Pancreas (tissue), 10 donors: Measurements from ENCODE around the gene ACBD5. TPM values are rescaled to one million over a fixed set of nuclear protein-coding genes. Genes with fewer than 3 reads are reported as not detected.

Source experiments
- ATAC-seq, 4 donors: fragments of 200-7000 bp; cut with Tn5 transposase; one replicate each; pipeline versions ENCODE4 v1.8.0 to v1.9.1; 2020; ENCODE audit warnings: mild to moderate bottlenecking in 4 of 4, moderate library complexity in 4 of 4
- DNase-seq, 6 donors: peaks; one replicate each; pipeline ENCODE4 v3.0.0-alpha.2; 2020
- FAIRE-seq: peaks from 2 replicates; lab custom pipeline; 2012; peaks lifted over from hg19 to GRCh38; lab: Jason Lieb, UNC
- H3K27ac ChIP-seq, 4 donors: fragments of 200-600 bp; sonication (generic); 1 replicate in 3 of 4; 2 replicates in 1 of 4; pipeline versions ENCODE4 v1.5.0 to v1.8.0; 2020
- H3K27me3 ChIP-seq, 4 donors: fragments of 200-600 bp; one replicate each; pipeline ENCODE4 v1.8.0; 2021
- H3K36me3 ChIP-seq, 3 donors: fragments of 200-600 bp; sonication (generic) in 1 of 3; one replicate each; pipeline versions ENCODE4 v1.5.0 to v1.8.0; 2020 to 2021
- H3K4me1 ChIP-seq, 3 donors: fragments of 200-600 bp; one replicate each; pipeline ENCODE4 v1.8.0; 2021
- H3K4me3 ChIP-seq, 4 donors: fragments of 200-600 bp; sonication (generic) in 2 of 4; one replicate each; pipeline versions ENCODE4 v1.5.0 to v1.8.0; 2020 to 2021
- H3K9me3 ChIP-seq, 4 donors: fragments of 200-600 bp; one replicate each; pipeline ENCODE4 v1.8.0; 2021
- CTCF ChIP-seq, 4 donors: fragments of 200-600 bp; sonication (generic) in 3 of 4; IDR thresholded peaks; one replicate each; pipeline versions ENCODE4 v1.5.0 to v1.8.0; 2021; ENCODE audit warnings: antibody characterized with exemption in 4 of 4
- WGBS, 2 donors: extraction: QIAGEN DNeasy Blood & Tissue Kit; methylation state at CpG; one replicate each; pipeline ENCODE4 v1.1.7; 2013; 5-methylcytosine and 5-hydroxymethylcytosine counted together
- intact Hi-C, 3 donors: fragments of 100-400 bp; cut with DNase I; formaldehyde crosslinking; loops; one replicate each; pipeline versions ENCODE4 v1.11.1 to v1.14.2; 2022
- polyA plus RNA-seq, 2 donors: library from polyadenylated mRNA; stranded (reverse); fragments of 200-250 nt; gene quantifications; one replicate each; pipeline ENCODE4 v1.2.3, GENCODE V29; 2013
- total RNA-seq, 6 donors: library from RNA; stranded (reverse); fragmentation: NEBNext Ultra II Directional in 4 of 6; extraction: Animal tissue kit (Norgen Biotek cat#: 25700) in 4 of 6; gene quantifications; one replicate each; pipeline versions ENCODE4 v1.2.1 to v1.2.4, GENCODE V29; 2021 to 2023
- donor health status: healthy with polysubstance abuse.
- donor health status: DM: no; HTN: no; CAD: no; lungs with moderate emphysema.
- donor health status: DM: no; HTN: no; CAD: no.
- donor health status: control.
- donor health status: control.
- donor health status: Bipolar disorder and iron deficiency.
- donor health status: DM: yes; HTN: yes; CAD: no.
- donor health status: DM: no; HTN: no; CAD: no.
- donor health status: DM: no; HTN: no; CAD: no.
- donor health status: DM: yes; HTN: yes; CAD: no.

The ACBD5 gene
- total and polyA plus RNA-seq, 8 donors, result 5.2 to 14.7 (median 9.2) TPM

- Histone ChIP-seq H3K27me3 (no peaks in the 10 kb centered on the region), H3K4me3 (no peak overlapping the region), H3K36me3 (no peaks in the 10 kb centered on the region), H3K9me3 (no peaks in the 10 kb centered on the region), H3K27ac (no peak overlapping the region), H3K4me1 (peaks cover 0 to 14% (median 0%) of the 10 kb centered on the region in 3 donors)
- FAIRE-seq, result no peak
- no peak for TF ChIP-seq CTCF (IDR thresholded peaks at IDR 0.05)
- DNase-seq, result no peak
- intact Hi-C loops, result no loop called here
- no peak for ATAC-seq
- WGBS, 2 donors, result 75 to 78% methylated on average over 1 of the region's 1 CpG
Observed at GRCh38 chr10:27230022-27230421, 10.6 kb downstream of the ACBD5 start.

- Histone ChIP-seq H3K27ac (no peak overlapping the region), H3K27me3 (no peaks in the 10 kb centered on the region), H3K36me3 (peaks cover 0 to 7% (median 0%) of the 10 kb centered on the region in 3 donors), H3K4me1 (no peaks in the 10 kb centered on the region), H3K4me3 (no peak overlapping the region), H3K9me3 (no peaks in the 10 kb centered on the region)
- ATAC-seq, result no peak
- no peak for FAIRE-seq
- intact Hi-C loops, result loop anchor here in 1 of 3 donors (10.0 kb wide), 1 partner anchor 59 kb away; no protein-coding TSS in a partner anchor
- no peak for DNase-seq
- TF ChIP-seq CTCF (IDR thresholded peaks at IDR 0.05), result no peak
- WGBS, 2 donors, result 52 to 58% methylated on average over 3 of the region's 3 CpGs
Observed at GRCh38 chr10:27225642-27226257, 14.8 kb downstream of the ACBD5 start.

DNA sequence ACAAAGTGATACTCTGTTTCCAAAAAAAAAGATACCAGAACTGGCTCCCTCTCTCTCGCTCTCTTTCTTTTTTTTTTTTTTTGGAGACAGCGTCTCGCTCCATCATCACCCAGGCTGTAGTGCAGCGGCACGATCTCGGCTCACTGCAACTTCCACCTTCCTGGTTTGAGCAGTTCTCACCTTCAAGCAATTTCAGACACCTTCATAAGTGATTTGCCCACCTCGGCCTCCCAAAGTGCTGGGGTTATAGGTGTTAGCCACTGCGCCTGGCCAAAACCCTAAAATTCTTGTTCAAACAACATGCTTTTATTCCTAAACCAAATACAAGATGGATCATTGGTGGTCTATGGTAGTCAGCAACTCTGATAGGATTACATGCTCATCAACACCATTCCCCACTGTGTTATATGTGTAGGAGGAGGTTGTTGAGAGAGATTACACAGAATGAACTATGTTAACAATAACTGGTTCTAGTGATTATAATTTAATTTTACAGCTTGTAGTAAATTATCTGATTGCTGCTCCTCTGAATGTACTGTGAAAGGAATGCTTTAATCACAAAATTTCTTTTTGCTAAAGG is 15.5 kb downstream of the ACBD5 start:
- Histone ChIP-seq H3K36me3 (peaks cover 0 to 7% (median 0%) of the 10 kb centered on the region in 3 donors), H3K27ac (no peak overlapping the region), H3K9me3 (no peaks in the 10 kb centered on the region), H3K4me3 (no peak overlapping the region), H3K4me1 (no peaks in the 10 kb centered on the region), H3K27me3 (no peaks in the 10 kb centered on the region)
- FAIRE-seq (no peak), DNase-seq (no peak), ATAC-seq (no peak)
- intact Hi-C loops, result loop anchor here in 1 of 3 donors (10.0 kb wide), 1 partner anchor 60 kb away; no protein-coding TSS in a partner anchor
- 86 to 96% methylated on average over 8 of the region's 8 CpGs for WGBS, 2 donors
- no peak for TF ChIP-seq CTCF (IDR thresholded peaks at IDR 0.05)

GRCh38 chr10:27223964-27224363 is 16.6 kb downstream of the ACBD5 start:
- Histone ChIP-seq H3K4me3 (no peak overlapping the region), H3K36me3 (peaks cover 0 to 11% (median 0%) of the 10 kb centered on the region in 3 donors), H3K9me3 (no peaks in the 10 kb centered on the region), H3K4me1 (no peaks in the 10 kb centered on the region), H3K27me3 (no peaks in the 10 kb centered on the region), H3K27ac (no peak overlapping the region)
- intact Hi-C loops, result loop anchor here in 1 of 3 donors (10.0 kb wide), 1 partner anchor 61 kb away; no protein-coding TSS in a partner anchor
- TF ChIP-seq CTCF (IDR thresholded peaks at IDR 0.05), result peak; percentile 23 to 50 (median 45)
- ATAC-seq, result peak; percentile 81 to 93 (median 87)
- no peak for FAIRE-seq
- 62 to 70% methylated on average over 5 of the region's 5 CpGs for WGBS, 2 donors
- DNase-seq, result peak in 4 of 6 donors; percentile 33 to 59 (median 52)

- DNase-seq, result no peak
- Histone ChIP-seq H3K27ac (no peak overlapping the region), H3K9me3 (no peaks in the 10 kb centered on the region), H3K4me1 (no peaks in the 10 kb centered on the region), H3K36me3 (peaks cover 0 to 49% (median 12%) of the 10 kb centered on the region in 3 donors), H3K27me3 (no peaks in the 10 kb centered on the region), H3K4me3 (no peak overlapping the region)
- 93 to 97% methylated on average over 2 of the region's 2 CpGs for WGBS, 2 donors
- intact Hi-C loops, result no loop called here
- no peak for TF ChIP-seq CTCF (IDR thresholded peaks at IDR 0.05)
- no peak for ATAC-seq
- no peak for FAIRE-seq
Observed at GRCh38 chr10:27207350-27207749, 33.2 kb downstream of the ACBD5 start.
